ENCODE results near the gene NLGN1.
A peak's percentile ranks its signal among the peaks of the same experiment; 100 is the strongest.

Gene NLGN1

DNA sequence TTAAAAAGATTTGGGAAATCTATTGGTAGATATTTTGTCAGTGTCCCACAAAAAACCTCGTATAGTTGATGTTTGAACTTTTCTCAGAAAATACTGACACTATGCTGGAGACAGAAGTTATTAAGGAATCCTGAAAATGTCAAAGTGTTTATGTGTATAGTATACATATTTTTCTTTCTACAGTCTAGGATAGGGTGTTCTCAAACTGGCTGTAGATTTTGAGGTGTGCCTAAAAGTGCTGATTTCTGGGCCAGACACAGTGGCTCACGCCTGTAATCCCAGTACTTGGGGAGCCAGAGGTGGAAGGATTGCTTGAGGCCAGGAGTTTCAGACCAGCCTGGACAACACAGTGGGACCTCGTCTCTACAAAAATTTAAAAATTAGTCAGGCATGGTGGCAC lies 322.0 kb downstream of the NLGN1 start:
- DNase-seq (ENCODE audit: low spot score) = no peak

DNA sequence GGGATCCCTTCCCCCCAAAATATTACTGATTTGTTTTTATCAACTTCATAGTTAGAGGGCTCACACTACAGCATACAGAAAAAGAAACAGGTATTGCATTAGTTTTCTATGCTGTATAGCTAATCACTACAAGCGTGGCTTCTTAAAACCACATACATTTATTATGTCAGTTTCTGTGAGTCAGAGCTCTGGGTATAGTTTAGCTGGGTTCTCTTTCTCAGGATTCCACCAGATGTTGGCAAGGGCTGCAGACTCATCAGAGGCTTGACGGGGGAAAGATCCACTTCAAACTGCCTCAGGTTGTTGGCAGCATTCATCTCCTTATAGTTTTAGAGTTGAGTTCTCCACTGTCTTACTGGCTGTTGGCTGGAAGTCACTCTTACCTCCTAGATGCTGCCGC lies 328.0 kb downstream of the NLGN1 start:
- DNase-seq (ENCODE audit: low spot score) = peak; percentile 14

DNA sequence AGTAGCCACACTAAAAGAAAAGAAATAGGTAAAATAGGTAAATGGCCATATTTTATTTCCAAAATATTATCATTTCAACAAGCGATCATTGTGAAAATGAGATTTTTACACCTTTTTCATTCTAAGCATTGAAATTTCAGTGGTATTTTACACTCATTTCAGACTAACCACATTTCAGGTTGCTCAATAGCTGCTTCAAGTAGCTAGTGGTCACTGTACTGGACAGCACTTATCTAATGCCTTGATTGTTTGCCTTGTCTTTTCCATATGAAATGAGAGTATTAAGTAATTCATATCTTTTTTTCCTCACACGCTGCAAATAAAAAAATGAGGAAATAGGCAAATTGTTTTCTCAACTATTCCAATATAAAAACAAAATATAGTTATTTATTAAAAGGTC lies 332.8 kb downstream of the NLGN1 start:
- no peak for DNase-seq (ENCODE audit: low spot score)

DNA sequence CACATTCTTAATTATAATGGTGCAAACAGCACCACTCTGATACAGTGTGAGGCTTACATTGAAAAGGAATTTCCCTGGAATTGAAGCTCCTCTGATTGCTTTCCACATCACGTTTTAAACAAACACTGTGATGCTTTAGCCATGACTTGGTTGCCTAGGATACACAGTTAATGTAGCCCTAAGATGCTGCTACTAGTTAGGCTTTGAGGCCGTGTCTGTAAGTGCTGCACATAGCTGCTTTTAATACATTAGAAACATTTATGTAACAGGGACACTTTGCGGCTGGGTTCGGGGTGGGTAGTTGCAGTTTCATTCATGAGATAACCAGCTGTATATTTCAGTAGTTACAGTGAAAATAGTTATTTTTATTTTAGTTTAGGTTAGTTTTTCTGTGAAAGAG lies 334.7 kb downstream of the NLGN1 start:
- DNase-seq (ENCODE audit: low spot score) = no peak

DNA sequence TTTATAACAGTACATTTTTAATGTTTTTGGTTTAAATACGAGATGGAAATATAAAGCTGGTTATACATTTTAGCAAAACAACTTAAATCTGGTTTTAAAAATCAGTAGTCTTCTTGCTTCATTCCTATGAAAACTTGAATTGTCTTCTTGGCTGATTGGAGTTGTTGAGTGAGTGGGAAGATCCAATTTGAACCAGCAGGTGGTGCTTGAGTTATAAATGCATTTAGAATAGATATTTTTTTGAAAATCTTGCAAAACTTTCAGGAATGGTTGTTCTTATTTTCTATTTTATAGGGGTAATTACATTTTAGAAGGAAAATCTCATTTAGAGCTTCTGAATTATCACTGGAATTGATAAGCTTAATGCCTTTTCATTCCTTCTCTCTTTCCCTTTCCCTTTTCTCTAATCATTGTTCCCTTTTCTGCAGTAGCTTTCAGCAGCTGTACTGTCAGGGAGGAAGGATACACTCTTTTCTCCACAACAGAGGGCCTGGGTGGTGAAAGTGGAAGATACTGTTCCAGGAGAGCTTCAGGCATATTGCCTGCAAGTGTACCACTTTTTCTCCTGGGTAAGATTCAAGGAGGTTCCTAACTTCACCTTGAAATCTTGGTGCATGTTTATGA lies 335.6 kb downstream of the NLGN1 start:
- DNase-seq (ENCODE audit: low spot score) = peak; percentile 32

DNA sequence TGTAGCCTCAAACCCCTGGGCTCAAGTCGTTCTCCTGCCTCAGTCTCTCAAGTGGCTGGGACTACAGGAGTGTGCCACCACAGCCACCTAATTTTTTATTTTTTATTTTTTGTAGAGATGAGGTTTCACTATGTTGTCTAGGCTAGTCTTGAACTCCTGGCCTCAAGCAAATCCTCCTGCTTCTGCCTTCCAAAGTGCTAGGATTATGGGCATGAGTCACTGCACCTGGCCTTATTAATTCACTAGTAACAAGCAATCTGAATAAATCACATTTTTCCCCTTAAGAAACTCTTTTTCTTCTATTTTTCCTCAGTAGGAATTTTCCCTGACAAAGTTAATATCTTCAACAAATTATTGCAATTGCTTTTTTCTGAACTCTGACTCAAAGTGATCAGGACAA lies 336.9 kb downstream of the NLGN1 start:
- no peak for DNase-seq (ENCODE audit: low spot score)

DNA sequence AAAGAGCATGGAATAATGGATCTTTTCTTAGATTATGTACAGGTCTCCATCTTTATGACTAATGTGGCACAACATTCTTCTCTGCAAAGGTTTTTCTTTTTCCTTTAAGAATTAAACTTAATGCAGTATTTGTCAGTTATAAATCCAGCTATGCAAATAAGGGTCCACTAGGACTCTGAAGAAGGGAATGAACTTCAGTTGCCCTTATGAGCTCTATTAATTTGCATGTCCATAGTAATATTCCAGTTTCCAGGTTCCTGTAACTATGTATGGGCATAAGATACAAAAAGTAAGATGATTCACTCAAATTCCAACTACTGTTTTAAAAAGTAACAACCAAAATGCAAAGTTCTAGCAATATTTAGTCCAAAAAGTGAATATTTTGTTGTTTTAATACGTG lies 337.4 kb downstream of the NLGN1 start:
- no peak for DNase-seq (ENCODE audit: low spot score)

DNA sequence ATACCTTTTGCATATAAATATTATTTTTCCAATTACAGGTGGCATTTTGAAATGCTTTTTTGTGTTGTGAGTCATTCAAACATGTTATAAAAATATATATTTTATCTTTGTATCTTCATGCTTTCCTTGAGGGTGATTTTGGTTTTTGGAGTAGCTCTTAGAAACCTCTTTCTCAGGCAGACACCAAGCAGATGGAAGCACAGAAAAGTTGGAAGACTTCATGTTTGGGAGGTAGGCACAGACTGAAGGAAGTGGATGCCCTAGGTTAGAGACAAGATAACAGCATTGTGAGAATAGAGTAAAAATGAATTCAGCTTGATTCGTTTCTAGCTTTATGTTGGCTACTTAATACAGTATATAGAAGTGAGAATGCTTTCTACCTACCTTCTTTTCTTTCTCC lies 338.3 kb downstream of the NLGN1 start:
- no peak for DNase-seq (ENCODE audit: low spot score)

DNA sequence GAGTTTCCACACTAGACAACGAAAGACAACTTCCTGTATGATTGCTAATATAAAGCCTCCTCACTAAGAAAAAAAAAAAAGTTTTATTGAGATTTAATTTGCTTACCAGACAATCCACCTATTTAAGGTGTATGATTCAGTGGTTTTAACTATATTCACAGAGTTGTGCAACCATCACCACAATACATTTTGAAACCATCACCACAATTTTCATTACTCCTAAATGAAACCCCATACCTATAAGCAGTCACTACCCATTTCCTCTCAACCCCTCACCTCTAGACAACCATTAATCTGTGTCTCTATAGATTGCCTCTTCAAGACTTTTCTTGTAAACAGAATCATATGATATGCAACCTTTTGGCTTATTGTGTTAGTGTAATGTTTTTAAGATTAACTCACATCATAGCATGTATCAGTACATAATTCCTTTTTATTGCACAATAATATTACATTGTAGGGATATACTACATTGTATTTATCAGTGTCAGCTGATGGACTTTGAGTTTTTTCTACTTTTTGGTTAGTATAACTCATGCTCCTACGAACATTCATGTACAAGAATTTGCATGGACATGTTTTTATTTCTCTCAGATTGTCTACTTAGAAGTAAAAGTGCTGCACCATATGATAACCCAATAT lies 339.7 kb downstream of the NLGN1 start:
- no peak for DNase-seq (ENCODE audit: low spot score)

DNA sequence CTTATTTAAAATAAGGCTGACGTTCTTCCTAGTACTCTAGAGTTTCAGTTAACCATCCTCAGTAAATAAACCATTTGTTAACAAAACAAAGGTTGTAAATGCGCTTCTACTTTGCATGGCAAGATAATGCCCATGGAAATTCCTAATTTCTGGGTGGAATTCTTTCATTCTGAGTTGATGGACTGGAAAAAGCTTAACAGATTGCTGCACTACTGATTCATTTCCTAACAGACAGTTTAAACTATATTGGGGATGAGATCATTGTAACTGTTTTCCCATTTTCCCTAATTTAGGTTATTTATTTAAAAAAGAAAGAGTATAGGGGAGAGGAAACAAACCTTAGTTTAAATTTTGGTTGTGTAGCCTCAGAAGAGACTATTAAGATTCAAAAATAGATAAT lies 342.2 kb downstream of the NLGN1 start:
- no peak for DNase-seq (ENCODE audit: low spot score)

DNA sequence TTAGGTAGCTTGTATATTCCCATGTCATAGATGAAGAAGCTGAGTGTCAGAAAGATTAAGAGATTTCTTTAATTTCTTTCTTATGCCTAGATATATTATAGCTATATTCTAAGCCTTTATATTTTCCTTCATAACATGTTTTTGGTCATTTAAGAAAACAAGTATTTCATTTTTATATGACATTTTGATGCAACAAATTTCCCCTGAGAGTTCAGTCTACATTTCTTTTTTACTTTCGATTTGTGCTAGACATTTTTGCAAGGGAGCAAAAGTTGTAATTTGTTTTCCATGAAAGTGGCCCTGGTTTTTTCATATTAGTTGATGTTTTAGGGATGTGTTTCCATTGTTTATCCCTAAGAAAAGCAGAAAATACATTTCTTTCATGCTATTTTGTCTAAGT lies 344.9 kb downstream of the NLGN1 start:
- DNase-seq (ENCODE audit: low spot score) = no peak

DNA sequence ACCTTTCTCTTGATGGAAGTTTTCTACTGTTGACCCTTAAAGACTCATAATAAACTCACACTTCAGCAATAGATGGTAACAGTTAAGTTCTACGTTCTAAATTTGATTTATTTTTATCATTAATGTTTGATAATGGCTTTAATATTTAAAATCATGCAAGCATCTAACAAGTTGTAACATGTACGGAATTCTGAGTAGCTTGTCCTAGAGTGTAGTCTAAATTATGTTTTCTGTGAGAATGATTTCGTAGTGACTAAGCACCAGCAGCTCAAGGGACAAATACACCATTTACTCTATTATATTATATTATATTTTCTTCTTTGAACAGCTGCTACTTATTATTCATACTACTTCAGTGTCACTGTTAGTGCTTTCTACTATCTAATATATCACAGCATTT lies 345.6 kb downstream of the NLGN1 start:
- DNase-seq (ENCODE audit: low spot score) = no peak

DNA sequence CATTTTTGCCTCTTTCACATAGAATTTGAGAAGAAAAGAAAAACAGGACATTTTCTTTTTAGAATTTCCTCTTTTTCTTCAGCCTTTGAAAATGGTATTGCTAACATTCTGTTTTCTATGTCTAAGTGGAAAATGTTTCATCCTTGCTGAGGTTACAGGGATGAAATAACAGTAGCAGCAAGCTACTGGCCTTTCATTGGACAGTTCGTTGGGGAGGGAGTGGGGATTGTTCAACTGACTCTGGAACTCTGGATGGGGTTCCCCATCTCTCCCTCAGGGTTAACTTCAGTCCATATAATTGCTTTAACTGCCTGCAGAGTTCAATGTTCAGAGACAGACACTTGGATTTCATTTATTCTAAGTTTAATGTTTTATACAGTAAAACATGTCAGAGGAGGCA lies 346.0 kb downstream of the NLGN1 start:
- no peak for DNase-seq (ENCODE audit: low spot score)

DNA sequence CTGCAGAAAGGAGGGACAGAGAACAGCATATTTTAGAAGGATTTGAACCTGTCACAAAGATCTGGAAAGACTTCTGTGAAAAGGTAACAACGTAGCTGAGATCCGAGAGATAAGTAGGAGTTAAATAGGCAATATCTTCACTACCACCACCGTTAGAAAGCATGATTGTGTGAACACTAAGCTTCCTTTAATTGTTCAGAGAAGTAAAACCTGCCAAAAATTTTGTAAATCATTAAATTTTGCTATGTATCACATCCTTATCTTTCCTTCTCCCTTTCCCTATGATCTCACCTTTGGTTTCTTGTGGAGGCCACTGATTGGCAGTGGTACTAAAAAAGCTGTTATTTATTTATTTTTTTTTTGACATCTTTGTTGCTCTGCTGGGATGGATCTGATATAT lies 346.9 kb downstream of the NLGN1 start:
- no peak for DNase-seq (ENCODE audit: low spot score)

DNA sequence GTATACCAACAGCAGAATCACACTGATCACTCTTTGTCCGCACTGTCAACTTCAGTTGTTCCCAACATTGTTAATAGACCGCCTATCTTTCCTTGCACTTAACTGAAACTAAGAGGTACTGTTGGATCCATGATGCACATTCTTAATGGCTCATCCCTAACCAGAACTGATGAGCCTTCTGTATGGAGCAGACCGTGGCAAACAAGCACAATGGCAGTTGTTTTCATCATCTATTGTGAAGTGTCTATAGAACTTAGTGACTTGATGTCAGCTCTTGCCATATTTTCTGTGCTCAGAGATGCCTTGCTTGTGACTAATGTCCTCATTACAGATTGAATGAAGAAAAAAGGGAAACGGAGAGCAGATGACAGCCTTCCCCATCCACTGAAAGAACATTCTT lies 347.4 kb downstream of the NLGN1 start:
- no peak for DNase-seq (ENCODE audit: low spot score)

DNA sequence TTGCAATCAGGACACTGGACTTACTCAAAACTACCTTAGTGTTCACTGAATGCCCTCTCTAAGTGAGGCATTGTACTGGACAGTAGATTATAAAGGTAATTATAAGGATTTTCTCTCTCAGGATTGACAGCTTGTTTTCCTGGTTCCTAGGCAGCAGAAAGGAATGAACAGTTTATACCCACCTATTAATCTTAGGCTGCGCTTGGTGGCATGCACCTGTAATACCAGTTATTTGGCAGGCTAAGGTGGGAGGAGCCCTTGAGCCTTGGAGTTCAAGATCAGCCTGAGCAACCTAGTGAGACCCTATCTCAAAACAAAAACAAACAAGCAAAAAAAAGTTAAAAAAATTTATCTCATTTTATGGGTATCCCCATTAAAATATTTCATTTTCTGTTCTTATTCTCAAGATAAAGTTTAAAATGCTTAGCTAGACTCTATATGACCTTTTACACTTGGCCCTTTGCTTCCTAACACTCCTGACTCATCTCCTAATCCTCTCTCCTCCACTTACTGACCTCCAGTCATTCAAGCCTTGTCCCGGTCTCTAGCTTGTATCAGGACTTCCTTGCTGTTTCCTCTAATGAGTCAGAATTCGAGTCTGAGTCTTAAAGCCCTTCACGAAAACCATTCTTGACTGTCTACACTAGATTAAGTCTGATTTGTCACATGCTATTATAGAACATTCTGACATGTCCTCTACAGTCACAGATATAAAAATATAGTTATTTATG lies 348.6 kb downstream of the NLGN1 start:
- DNase-seq (ENCODE audit: low spot score) = peak; percentile 59

DNA sequence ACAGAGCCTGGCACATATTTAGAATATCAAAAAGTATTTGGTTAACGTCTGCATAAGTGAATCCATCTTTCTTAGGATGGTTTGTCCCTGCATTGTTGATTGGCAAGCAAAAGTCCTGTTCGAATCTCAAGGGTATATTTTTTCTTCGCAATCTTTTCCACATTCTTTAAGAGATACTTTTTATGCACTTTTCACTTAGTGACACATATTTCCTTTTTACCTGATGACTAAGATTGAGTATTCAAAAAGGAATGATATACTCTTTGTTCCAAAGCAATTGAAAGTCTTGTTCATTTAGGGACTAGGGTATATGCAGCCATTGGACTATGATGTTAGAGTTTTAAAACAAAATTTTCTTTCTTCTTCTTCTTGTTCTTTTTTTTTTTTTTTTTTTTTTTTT lies 349.9 kb downstream of the NLGN1 start:
- DNase-seq (ENCODE audit: low spot score) = peak; percentile 13

DNA sequence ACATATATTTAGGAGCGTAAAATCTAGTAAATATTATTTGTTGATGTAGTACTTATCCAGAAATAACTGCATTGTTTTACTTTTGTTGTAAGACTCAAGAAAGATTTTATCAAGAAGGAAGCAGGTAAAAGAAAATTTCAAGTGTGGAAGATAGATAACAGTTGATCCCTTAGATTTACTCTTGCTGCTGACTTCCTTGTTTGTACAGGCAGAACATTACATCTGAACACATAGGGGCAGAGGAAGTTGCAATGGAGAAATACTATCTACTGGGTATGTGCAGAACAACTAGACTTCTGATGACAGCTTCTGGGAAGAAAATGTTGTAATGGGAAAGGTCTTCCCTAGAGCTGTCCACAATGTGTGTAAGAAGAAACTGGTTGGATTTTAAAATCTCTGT lies 350.6 kb downstream of the NLGN1 start:
- no peak for DNase-seq (ENCODE audit: low spot score)

DNA sequence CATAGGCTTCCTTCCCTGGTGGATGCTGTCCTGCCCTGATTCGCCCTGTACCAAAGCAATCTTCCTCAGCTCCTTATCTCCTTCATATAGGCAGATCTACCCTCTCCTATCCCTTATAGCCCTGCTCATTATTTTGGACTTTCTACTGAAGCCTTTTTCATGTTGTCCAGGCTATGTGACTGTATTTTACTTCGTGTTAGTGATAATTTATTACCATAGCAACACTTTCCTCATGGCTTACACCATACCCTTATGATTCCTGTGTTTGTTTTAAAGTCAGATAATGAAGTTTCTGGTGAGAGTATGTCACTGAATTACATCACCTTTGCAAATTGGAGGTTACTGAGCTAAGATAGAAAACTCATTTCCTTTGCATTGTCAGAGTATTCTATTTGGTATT lies 352.6 kb downstream of the NLGN1 start:
- peak; percentile 19 for DNase-seq (ENCODE audit: low spot score)

DNA sequence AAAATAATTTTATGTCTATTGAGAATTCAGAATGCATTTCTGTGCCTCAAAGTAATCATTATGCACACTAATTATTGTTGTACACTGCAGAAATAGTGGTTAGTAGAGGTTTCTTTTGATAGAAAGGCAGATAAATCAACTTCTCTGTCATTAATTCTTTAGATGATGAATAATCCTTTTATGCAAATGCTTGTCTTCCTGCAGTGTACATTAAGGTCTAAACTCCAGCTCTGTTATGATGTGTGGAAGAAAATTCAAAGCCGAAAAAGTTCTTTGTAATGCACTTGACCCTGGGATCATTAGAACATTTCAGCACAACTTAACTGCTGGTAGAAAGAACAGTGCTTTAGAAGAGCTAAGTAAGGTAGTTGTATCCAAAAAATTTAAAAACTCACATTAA lies 353.0 kb downstream of the NLGN1 start:
- DNase-seq (ENCODE audit: low spot score) = no peak

DNA sequence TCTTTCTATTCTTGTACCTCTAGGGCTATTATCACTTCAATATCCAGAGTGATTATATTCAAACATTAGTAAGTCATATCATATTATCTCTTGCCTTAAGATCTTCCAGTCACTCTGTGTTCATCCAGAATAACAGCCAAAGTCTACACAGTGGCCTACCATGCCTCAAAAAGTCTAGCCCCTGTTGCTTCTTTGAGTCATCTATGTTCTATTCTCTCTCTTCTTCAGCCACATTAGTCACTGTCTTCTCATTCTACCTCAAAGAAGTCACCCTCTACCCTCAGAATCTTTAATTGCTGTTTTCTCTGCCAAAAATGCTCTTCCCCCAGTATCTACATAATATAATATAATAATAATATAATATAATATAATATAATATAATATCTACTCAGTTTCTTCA lies 356.0 kb downstream of the NLGN1 start:
- no peak for DNase-seq (ENCODE audit: low spot score)

DNA sequence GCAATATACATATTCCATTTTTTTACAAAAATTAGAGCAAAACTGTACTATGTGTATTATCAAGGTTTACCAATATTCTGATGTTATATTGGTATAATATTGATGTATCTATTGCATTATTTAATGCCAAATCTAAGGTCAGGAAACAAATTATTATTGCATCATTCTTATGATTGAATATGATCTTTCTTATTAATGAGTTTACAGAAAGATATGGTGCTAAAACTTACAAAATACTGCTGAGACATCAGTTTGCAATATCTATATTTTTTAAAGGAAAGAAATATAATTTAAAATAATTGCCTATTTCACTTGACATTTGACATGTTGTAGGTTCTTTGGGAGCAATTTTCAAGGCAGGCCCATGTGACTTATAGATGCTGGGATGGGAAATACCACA lies 357.6 kb downstream of the NLGN1 start:
- DNase-seq (ENCODE audit: low spot score) = no peak

DNA sequence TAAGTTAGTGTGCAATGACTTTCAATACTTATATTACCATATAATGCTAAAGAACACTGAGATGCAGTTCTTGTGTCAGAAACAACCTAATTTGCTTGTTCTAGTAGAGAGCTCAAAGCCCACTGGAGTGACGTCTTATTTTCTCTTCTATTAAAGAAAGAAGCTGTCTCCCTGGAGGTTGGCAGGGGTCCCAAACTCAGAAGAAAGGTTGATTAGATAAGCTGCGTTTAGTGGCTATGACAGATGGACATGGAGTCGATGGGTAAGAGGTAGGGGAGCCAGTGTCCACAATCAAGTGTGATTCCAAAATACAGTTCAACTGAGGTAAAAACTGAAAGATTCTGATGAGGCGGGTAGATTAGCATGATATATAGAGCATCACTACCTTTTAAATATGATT lies 363.6 kb downstream of the NLGN1 start:
- DNase-seq (ENCODE audit: low spot score) = no peak

DNA sequence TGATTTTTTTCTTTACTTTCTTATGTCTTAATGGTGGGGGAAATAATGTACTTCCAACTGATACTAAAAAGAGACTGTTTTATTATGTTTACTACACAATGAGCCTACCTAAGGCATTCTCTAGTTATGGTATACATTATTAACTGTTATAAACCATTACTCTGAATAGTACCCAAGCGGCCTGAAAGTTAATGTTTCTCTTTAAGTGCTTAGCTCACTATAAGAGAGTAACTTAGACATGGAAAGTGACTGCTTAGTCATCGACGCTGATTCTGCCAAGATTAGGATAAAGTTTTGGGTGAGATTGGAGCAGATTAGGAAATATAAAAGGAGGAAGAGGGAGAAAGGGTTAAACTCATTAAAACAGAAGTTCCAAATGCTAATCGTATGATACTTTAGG lies 365.0 kb downstream of the NLGN1 start:
- DNase-seq (ENCODE audit: low spot score) = no peak

Data from RKO (cell line).